ENCODE data around the gene SAMHD1.

Gene SAMHD1

DNA sequence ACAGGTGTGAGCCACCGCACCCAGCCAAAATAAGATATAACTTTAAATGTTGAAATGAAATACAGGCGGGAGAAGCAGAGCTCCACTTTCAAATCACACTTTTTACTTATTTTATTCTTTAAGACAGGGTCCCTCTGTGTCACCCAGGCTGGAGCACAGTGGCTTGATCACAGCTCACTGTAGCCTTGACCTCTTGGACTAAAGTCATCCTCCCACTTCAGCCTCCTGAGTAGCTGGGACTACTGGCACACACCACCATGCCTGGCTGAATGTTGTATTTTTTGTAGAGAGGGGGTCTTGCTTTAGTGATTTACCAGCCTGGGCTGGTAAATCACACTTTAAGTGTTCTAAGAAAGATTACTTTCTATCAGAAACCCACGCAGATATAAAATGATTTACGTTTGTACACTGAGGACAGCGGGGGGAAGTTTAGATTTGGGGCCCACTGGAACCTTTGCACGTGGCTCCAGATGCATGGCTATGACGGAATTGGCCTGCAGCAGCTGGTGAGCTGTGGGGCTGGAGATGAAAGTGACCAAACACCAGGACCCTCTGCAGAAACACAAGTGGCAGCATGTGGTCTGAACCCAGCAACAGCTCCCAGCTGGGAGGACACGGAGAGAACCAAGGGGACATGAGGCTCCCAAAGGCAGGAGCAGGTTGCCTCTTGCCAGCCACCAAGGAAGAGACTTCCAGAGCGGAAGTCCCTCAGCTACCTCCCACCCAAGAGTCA is 102.0 kb downstream of the SAMHD1 start:
- Histone ChIP-seq H3K4me3 (replicated peaks; ENCODE audit: low read depth, low read length) (no peak overlapping the region), H3K27me3 (replicated peaks; ENCODE audit: control insufficient read depth, insufficient read depth, low read length) (no peaks in the 10 kb centered on the region), H3K36me3 (ENCODE audit: control insufficient read depth, insufficient read depth, low read length) (no peaks in the 10 kb centered on the region)
- TF ChIP-seq, protein P1, sequence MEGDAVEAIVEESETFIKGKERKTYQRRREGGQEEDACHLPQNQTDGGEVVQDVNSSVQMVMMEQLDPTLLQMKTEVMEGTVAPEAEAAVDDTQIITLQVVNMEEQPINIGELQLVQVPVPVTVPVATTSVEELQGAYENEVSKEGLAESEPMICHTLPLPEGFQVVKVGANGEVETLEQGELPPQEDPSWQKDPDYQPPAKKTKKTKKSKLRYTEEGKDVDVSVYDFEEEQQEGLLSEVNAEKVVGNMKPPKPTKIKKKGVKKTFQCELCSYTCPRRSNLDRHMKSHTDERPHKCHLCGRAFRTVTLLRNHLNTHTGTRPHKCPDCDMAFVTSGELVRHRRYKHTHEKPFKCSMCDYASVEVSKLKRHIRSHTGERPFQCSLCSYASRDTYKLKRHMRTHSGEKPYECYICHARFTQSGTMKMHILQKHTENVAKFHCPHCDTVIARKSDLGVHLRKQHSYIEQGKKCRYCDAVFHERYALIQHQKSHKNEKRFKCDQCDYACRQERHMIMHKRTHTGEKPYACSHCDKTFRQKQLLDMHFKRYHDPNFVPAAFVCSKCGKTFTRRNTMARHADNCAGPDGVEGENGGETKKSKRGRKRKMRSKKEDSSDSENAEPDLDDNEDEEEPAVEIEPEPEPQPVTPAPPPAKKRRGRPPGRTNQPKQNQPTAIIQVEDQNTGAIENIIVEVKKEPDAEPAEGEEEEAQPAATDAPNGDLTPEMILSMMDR (IDR thresholded peaks at IDR 0.05; ENCODE audit: insufficient read depth, low read length, poor library complexity, severe bottlenecking): no peak
- DNase-seq (ENCODE audit: extremely low read depth, insufficient read length): no peak

- Histone ChIP-seq H3K27me3 (replicated peaks; ENCODE audit: control insufficient read depth, insufficient read depth, low read length) (no peaks in the 10 kb centered on the region), H3K36me3 (ENCODE audit: control insufficient read depth, insufficient read depth, low read length) (no peaks in the 10 kb centered on the region), H3K4me3 (replicated peaks; ENCODE audit: low read depth, low read length) (no peak overlapping the region)
- peak; percentile 61 for DNase-seq (ENCODE audit: extremely low read depth, insufficient read length)
- TF ChIP-seq, protein P1 (IDR thresholded peaks at IDR 0.05; ENCODE audit: insufficient read depth, low read length, poor library complexity, severe bottlenecking): no peak
Measured at GRCh38 chr20:36848677-36849076, 102.8 kb downstream of the SAMHD1 start.

DNA sequence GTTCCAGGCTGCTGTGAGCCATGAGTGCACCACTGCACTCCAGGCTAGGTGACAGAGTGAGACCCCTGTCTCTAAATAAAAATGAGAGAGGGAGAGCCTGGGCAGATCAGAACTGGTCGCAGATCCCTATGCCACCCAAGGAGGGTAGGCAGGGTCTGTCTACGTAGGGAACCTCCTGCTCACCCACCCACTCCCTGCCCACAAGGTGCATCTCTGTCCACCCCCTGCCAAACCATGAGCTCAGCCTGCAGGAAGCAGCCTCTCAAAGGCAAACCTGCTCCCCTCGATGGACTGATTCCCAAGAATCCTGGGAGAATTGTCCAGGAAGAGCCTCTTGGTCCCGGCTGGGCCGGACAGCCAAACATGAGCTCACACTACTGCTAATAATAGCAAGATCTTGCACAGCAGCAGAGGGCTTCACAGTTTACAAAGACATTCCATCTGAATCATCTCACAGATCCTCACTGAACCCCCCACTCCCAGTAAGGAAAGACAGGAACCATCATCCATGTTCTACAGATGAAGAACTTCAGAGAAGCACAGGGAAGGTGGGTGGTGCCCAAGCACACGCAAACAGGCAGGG is 103.3 kb downstream of the SAMHD1 start:
- TF ChIP-seq, protein P1 (IDR thresholded peaks at IDR 0.05; ENCODE audit: insufficient read depth, low read length, poor library complexity, severe bottlenecking): no peak
- no peak overlapping the region for H3K4me3 ChIP-seq (replicated peaks; ENCODE audit: low read depth, low read length)
- no peak for DNase-seq (ENCODE audit: extremely low read depth, insufficient read length)
- H3K27me3 ChIP-seq (replicated peaks; ENCODE audit: control insufficient read depth, insufficient read depth, low read length): no peaks in the 10 kb centered on the region
- H3K36me3 ChIP-seq (ENCODE audit: control insufficient read depth, insufficient read depth, low read length): no peaks in the 10 kb centered on the region

DNA sequence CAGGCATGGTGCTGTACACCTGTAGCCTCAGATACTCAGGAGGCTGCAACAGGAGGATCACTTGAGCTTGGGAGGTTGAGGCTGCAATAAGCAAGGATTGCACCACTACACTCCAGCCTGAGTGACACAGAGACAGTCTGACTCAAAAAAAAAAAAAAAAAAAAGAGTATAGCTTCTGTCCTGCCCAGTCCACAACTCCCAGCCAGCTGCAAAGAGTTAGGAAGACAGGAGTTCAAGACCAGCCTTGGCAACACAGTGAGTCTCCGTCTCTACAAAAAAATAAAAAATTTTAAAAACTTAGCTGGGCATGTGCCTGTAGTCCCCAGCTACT is 103.8 kb downstream of the SAMHD1 start:
- H3K4me3 ChIP-seq (replicated peaks; ENCODE audit: low read depth, low read length): no peak overlapping the region
- H3K27me3 ChIP-seq (replicated peaks; ENCODE audit: control insufficient read depth, insufficient read depth, low read length): no peaks in the 10 kb centered on the region
- DNase-seq (ENCODE audit: extremely low read depth, insufficient read length): no peak
- H3K36me3 ChIP-seq (ENCODE audit: control insufficient read depth, insufficient read depth, low read length): no peaks in the 10 kb centered on the region
- TF ChIP-seq, protein P1 (IDR thresholded peaks at IDR 0.05; ENCODE audit: insufficient read depth, low read length, poor library complexity, severe bottlenecking): no peak

- no peak for DNase-seq (ENCODE audit: extremely low read depth, insufficient read length)
- H3K4me3 ChIP-seq (replicated peaks; ENCODE audit: low read depth, low read length): no peak overlapping the region
- H3K36me3 ChIP-seq (ENCODE audit: control insufficient read depth, insufficient read depth, low read length): no peaks in the 10 kb centered on the region
- TF ChIP-seq, protein P1 (IDR thresholded peaks at IDR 0.05; ENCODE audit: insufficient read depth, low read length, poor library complexity, severe bottlenecking): no peak
- no peaks in the 10 kb centered on the region for H3K27me3 ChIP-seq (replicated peaks; ENCODE audit: control insufficient read depth, insufficient read depth, low read length)
Measured at GRCh38 chr20:36847009-36847709, 104.3 kb downstream of the SAMHD1 start.

Measured in GM06990 (cell line).